Osteoblast (primary cell): Measurements from ENCODE around the gene PRICKLE2. TPM values are rescaled to one million over a fixed set of nuclear protein-coding genes. Genes with fewer than 3 reads are reported as not detected.

Source experiments
- DNase-seq: peaks from one replicate; pipeline ENCODE4 v3.0.0; 2011; ENCODE audit warnings: low spot score, mixed read lengths; ENCODE audit not compliant: insufficient read length; ENCODE audit errors: missing footprints
- H2AFZ ChIP-seq: 2 replicates; pipeline ENCODE4 v1.6.0; 2011; ENCODE audit warnings: mild to moderate bottlenecking, low read length
- H3K27ac ChIP-seq: 2 replicates; pipeline ENCODE4 v1.5.1; 2011; ENCODE audit warnings: mild to moderate bottlenecking, low read depth, low read length, moderate library complexity
- H3K27me3 ChIP-seq: 2 replicates; pipeline ENCODE4 v1.6.0; 2012; ENCODE audit warnings: mild to moderate bottlenecking, control low read depth, inconsistent platforms, low read length, moderate library complexity; ENCODE audit not compliant: insufficient read depth
- H3K36me3 ChIP-seq: 2 replicates; pipeline ENCODE4 v1.5.1; 2011; ENCODE audit warnings: mild to moderate bottlenecking, low read length, control low read depth, moderate library complexity; ENCODE audit not compliant: insufficient read depth
- H3K4me1 ChIP-seq: 2 replicates; pipeline ENCODE4 v1.5.1; 2011; ENCODE audit warnings: mild to moderate bottlenecking, low read length, control low read depth, moderate library complexity; ENCODE audit not compliant: insufficient read depth
- H3K4me2 ChIP-seq: 2 replicates; pipeline ENCODE4 v1.6.0; 2011; ENCODE audit warnings: mild to moderate bottlenecking, low read length; ENCODE audit not compliant: insufficient read depth
- H3K4me3 ChIP-seq: fragments of 200-600 bp; sonication (generic); 3 replicates; pipeline ENCODE4 v1.5.1; 2012; ENCODE audit warnings: mild to moderate bottlenecking, low read length, inconsistent platforms; ENCODE audit not compliant: insufficient read depth
- H3K79me2 ChIP-seq: 2 replicates; pipeline ENCODE4 v1.6.0; 2012; ENCODE audit warnings: mild to moderate bottlenecking, low read length, control low read depth, inconsistent platforms; ENCODE audit not compliant: insufficient read depth
- H3K9me3 ChIP-seq: 2 replicates; pipeline ENCODE4 v1.5.1; 2011; ENCODE audit warnings: low read depth, low read length, control low read depth
- H4K20me1 ChIP-seq: 2 replicates; pipeline ENCODE4 v1.6.0; 2012; ENCODE audit warnings: mild to moderate bottlenecking, low read length, control low read depth; ENCODE audit not compliant: insufficient read depth
- total RNA-seq: library from RNA; depleted of rRNA; stranded (reverse); fragments of >200 nt; gene quantifications from 2 replicates; pipeline ENCODE4 v1.2.3, GENCODE V29; 2012
- TF ChIP-seq, protein P1 (sequence below): IDR thresholded peaks from 2 replicates; pipeline ENCODE4 v1.5.1; 2011; ENCODE audit warnings: mild to moderate bottlenecking, low read depth, low read length, moderate library complexity; ENCODE audit errors: extremely low read depth

The PRICKLE2 gene
- total RNA-seq, 1 donor, result 18.8 TPM

DNA sequence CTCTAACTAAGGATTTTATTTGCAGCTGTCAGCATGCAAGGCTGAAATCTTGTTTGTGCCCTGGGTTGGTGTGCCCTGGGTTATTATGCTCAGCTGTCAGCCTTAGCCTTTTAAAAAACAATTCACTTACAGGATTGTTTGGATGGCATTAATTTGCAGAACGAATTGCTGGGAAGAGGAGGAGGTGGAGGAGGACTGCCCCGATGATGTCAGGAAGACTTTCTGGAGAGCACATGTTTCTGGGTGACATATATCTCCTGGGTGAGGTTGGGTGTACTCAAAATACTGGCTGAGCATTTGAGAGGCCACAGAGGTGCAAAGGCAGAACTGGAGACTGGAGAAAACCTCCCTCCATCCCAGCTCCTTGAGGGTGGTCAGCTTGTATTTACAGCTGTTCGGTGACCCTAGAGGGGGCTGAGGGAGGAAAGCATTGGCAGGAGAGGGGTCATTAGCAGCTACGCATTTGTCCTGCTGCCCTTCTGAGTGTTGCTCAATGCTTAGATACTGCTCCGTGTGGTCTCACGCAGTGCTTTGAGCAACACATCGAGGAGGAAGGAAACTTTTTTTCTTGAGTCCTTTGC is 142.2 kb downstream of the PRICKLE2 start:
- no peak overlapping the region for H2AFZ ChIP-seq
- H3K27me3 ChIP-seq, result no peaks in the 10 kb centered on the region
- no peaks in the 10 kb centered on the region for H3K4me1 ChIP-seq
- H3K36me3 ChIP-seq, result no peaks in the 10 kb centered on the region
- H3K4me3 ChIP-seq, result no peak overlapping the region
- no peaks in the 10 kb centered on the region for H3K79me2 ChIP-seq
- H3K9me3 ChIP-seq, result no peaks in the 10 kb centered on the region
- peak; percentile 41 for DNase-seq
- no peaks in the 10 kb centered on the region for H4K20me1 ChIP-seq
- no peak overlapping the region for H3K4me2 ChIP-seq
- TF ChIP-seq, protein P1, sequence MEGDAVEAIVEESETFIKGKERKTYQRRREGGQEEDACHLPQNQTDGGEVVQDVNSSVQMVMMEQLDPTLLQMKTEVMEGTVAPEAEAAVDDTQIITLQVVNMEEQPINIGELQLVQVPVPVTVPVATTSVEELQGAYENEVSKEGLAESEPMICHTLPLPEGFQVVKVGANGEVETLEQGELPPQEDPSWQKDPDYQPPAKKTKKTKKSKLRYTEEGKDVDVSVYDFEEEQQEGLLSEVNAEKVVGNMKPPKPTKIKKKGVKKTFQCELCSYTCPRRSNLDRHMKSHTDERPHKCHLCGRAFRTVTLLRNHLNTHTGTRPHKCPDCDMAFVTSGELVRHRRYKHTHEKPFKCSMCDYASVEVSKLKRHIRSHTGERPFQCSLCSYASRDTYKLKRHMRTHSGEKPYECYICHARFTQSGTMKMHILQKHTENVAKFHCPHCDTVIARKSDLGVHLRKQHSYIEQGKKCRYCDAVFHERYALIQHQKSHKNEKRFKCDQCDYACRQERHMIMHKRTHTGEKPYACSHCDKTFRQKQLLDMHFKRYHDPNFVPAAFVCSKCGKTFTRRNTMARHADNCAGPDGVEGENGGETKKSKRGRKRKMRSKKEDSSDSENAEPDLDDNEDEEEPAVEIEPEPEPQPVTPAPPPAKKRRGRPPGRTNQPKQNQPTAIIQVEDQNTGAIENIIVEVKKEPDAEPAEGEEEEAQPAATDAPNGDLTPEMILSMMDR, result no peak
- H3K27ac ChIP-seq, result no peak overlapping the region

DNA sequence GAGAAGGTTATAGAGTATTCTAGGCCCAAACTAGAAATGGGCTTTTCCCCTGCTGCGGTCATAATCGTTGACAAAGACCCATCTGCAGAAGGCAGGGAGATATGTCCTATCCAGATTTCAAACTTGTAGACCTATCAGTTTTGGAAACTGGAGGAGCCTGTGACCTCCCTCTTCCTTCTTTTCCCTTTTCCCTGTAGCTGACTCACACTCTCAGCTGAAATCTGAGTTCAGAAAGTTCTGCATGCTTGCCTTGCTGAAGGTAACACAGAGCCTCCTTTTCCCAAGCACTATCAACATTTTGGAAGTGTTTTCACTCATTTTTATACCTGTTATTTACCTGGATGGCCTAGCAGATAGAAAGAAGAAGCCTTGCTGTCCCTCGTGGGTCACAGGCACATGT is 142.9 kb downstream of the PRICKLE2 start:
- H3K79me2 ChIP-seq, result no peaks in the 10 kb centered on the region
- TF ChIP-seq, protein P1, result no peak
- H3K4me2 ChIP-seq, result no peak overlapping the region
- H3K27ac ChIP-seq, result no peak overlapping the region
- no peak overlapping the region for H2AFZ ChIP-seq
- H3K9me3 ChIP-seq, result no peaks in the 10 kb centered on the region
- H4K20me1 ChIP-seq, result no peaks in the 10 kb centered on the region
- no peaks in the 10 kb centered on the region for H3K27me3 ChIP-seq
- no peaks in the 10 kb centered on the region for H3K4me1 ChIP-seq
- H3K4me3 ChIP-seq, result no peak overlapping the region
- DNase-seq, result peak; percentile 52
- H3K36me3 ChIP-seq, result no peaks in the 10 kb centered on the region

DNA sequence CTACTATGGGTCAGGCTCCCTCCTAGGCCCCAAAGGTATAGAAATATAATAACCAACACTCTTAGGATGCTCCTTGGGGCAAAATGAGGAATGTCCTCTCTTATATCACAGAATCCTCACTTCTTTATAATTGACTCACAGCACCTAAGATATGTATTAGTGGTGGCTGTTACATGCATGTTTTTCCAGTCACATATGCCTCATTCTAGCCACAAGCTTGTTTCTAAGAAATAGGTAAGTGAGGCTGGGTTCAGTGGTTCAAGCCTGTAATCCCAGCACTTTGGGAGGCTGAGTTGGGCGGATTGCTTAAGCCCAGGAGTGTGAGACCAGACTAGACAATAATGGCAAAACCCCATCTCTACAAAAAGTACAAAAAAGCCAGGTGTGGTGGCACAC is 144.0 kb downstream of the PRICKLE2 start:
- Histone ChIP-seq H3K4me2 (no peak overlapping the region), H3K27ac (no peak overlapping the region), H3K4me3 (no peak overlapping the region), H3K4me1 (no peaks in the 10 kb centered on the region), H4K20me1 (no peaks in the 10 kb centered on the region), H3K79me2 (no peaks in the 10 kb centered on the region), H2AFZ (no peak overlapping the region), H3K36me3 (no peaks in the 10 kb centered on the region), H3K27me3 (no peaks in the 10 kb centered on the region), H3K9me3 (no peaks in the 10 kb centered on the region)
- TF ChIP-seq, protein P1, result no peak
- no peak for DNase-seq

DNA sequence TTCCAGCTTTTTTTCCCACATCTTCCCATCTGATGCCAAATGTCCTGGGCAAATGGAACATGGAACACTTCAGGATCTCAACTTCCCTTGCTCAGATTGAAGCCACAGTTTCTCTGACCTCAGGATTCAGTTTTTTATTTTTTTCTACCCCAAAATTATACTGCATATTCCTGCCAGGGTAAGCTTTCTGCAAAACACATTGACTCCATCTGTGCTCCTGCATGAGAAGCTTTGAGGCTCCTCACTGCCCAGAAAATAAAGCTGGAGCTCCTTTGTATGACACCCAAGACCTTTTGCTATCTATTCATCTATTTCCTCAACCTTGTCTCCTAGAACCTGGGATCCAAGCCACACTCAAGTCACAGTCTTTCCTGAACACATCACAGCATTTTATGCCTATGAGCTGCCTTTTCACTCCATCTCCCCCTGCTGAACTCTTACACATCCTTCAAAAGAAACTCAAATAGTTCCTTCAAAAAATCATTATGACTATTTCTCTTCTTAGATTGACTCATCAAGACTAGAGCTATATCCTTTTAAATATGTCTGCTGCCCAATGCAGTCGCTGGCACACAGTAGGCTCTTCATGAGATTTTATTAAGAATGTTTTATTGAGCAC is 144.5 kb downstream of the PRICKLE2 start:
- H3K4me2 ChIP-seq, result no peak overlapping the region
- H2AFZ ChIP-seq, result no peak overlapping the region
- no peaks in the 10 kb centered on the region for H3K79me2 ChIP-seq
- H3K27me3 ChIP-seq, result no peaks in the 10 kb centered on the region
- no peaks in the 10 kb centered on the region for H3K9me3 ChIP-seq
- H3K36me3 ChIP-seq, result no peaks in the 10 kb centered on the region
- H4K20me1 ChIP-seq, result no peaks in the 10 kb centered on the region
- H3K4me1 ChIP-seq, result no peaks in the 10 kb centered on the region
- no peak overlapping the region for H3K27ac ChIP-seq
- no peak for DNase-seq
- TF ChIP-seq, protein P1, result no peak
- H3K4me3 ChIP-seq, result no peak overlapping the region
